ENCODE data around the gene ELOVL5. TPM values are rescaled to one million over a fixed set of nuclear protein-coding genes. Genes with fewer than 3 reads are reported as not detected.
A peak's percentile ranks its signal among the peaks of the same experiment; 100 is the strongest.

Gene ELOVL5
- total RNA-seq, 1 experiment from 2014 or later = 121 TPM

DNA sequence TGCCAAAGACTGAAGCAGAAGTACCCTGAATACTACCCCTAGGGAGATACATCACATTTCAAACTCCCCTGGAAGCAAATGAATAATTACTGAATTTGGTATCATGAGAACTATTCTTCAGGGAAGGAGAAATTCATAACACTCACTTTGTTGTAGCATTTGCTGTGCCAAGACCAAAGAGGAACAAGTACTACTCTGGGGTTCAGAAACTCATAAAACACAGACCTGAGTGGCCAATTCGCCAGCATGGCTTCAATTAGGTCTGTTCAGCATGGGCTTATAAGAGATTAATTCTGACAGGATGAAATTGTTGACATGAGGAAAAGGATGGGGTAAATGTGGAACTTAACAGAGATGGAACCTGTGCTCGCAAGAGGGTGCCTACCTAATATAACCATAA, 6.5 kb downstream of the ELOVL5 start:
- H4K20me1 ChIP-seq (ENCODE audit: control insufficient read depth, insufficient read depth, insufficient read length) = no peaks in the 10 kb centered on the region
- H3K27ac Mint-ChIP-seq = peak overlapping the region in 2 of 3 experiments; percentile 54 to 82; a peak in 3 of 7 replicates
- H3K27me3 Mint-ChIP-seq (ENCODE audit: low read depth) = no peaks in the 10 kb centered on the region

More for the DNA sequence above, 6.5 kb downstream of the ELOVL5 start:
- Mint-ChIP-seq H3K36me3 (ENCODE audit: insufficient read depth in 1 of 3, low read depth in 3 of 3) (peaks cover 8 to 14% (median 13%) of the 10 kb centered on the region in 3 experiments), H3K4me3 (no peak overlapping the region), H3K4me1 (peaks cover 32 to 46% of the 10 kb centered on the region in 2 experiments), H3K9me3 (no peaks in the 10 kb centered on the region)
- peaks cover 10% of the 10 kb centered on the region for H3K79me1 ChIP-seq (ENCODE audit: insufficient read depth, low read depth, low read length, poor library complexity, severe bottlenecking)
- H3K27me3 ChIP-seq (ENCODE audit: insufficient read depth, low read length) = no peaks in the 10 kb centered on the region
- no peak overlapping the region for H2AFZ ChIP-seq (ENCODE audit: low read length)
- no peak overlapping the region for H2BK15ac ChIP-seq (ENCODE audit: low read depth, low read length)
- no peak overlapping the region for H2BK12ac ChIP-seq (ENCODE audit: insufficient read length, low read depth, low read length)
- no peak overlapping the region for H4K91ac ChIP-seq (ENCODE audit: insufficient read length, low read depth, low read length)
- H4K8ac ChIP-seq (replicated peaks; ENCODE audit: insufficient read length, low read depth, low read length) = no peak overlapping the region
- no peak overlapping the region for H4K5ac ChIP-seq (ENCODE audit: insufficient read length, low read depth, low read length)
- no peak overlapping the region for H3K4me2 ChIP-seq (ENCODE audit: insufficient read depth, insufficient read length, low read length)
- no peaks in the 10 kb centered on the region for H3K9me3 ChIP-seq (ENCODE audit: control insufficient read depth, low read depth, low read length)
- no peak overlapping the region for H3K14ac ChIP-seq (ENCODE audit: insufficient read depth, low read length)
- no peak overlapping the region for H2BK5ac ChIP-seq (ENCODE audit: insufficient read length, low read length)
- H3K4ac ChIP-seq (ENCODE audit: low read depth, low read length) = no peak overlapping the region
- TF ChIP-seq, protein P1, sequence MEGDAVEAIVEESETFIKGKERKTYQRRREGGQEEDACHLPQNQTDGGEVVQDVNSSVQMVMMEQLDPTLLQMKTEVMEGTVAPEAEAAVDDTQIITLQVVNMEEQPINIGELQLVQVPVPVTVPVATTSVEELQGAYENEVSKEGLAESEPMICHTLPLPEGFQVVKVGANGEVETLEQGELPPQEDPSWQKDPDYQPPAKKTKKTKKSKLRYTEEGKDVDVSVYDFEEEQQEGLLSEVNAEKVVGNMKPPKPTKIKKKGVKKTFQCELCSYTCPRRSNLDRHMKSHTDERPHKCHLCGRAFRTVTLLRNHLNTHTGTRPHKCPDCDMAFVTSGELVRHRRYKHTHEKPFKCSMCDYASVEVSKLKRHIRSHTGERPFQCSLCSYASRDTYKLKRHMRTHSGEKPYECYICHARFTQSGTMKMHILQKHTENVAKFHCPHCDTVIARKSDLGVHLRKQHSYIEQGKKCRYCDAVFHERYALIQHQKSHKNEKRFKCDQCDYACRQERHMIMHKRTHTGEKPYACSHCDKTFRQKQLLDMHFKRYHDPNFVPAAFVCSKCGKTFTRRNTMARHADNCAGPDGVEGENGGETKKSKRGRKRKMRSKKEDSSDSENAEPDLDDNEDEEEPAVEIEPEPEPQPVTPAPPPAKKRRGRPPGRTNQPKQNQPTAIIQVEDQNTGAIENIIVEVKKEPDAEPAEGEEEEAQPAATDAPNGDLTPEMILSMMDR (conservative IDR thresholded peaks at IDR 0.05) = no peak
- H3T11ph ChIP-seq (ENCODE audit: low read length) = no peak overlapping the region
- no peak overlapping the region for H3K27ac ChIP-seq (ENCODE audit: insufficient read length, low read depth, low read length)
- H3K4me1 ChIP-seq (ENCODE audit: insufficient read depth, low read length) = no peaks in the 10 kb centered on the region
- H3K9ac ChIP-seq (ENCODE audit: extremely low read depth, insufficient read length, low read length) = no peak overlapping the region
- no peak overlapping the region for H3K23ac ChIP-seq (ENCODE audit: insufficient read length, low read depth, low read length)
- DNase-seq = no peak
- H3K56ac ChIP-seq (ENCODE audit: insufficient read length, low read depth, low read length) = no peak overlapping the region
- H3K79me2 ChIP-seq (ENCODE audit: insufficient read depth, low read length) = peaks cover 88% of the 10 kb centered on the region
- no peak overlapping the region for H2BK20ac ChIP-seq (ENCODE audit: low read depth, low read length, poor library complexity, severe bottlenecking)
- no peak overlapping the region for H3K18ac ChIP-seq (ENCODE audit: insufficient read length, low read depth, low read length)
- no peak overlapping the region for H2AK5ac ChIP-seq (ENCODE audit: insufficient read length, low read length)
- no peaks in the 10 kb centered on the region for H3K23me2 ChIP-seq (ENCODE audit: insufficient read length, low read depth, low read length, poor library complexity, severe bottlenecking)
- no CpG with 5 or more reads among the region's 2 CpGs for WGBS (ENCODE audit: extremely low coverage, insufficient read length, low lambda C conversion rate)
- no peak overlapping the region for H2BK120ac ChIP-seq (ENCODE audit: low read depth, low read length, poor library complexity, severe bottlenecking)

All from H9 (cell line).